ENCODE measurements around the gene RHBDL3.
"Not testable (repeated sequence)": the region's sequence is repeated elsewhere in the genome, so short reads cannot be mapped to it uniquely, and the experiment has no call there.

The RHBDL3 gene, protein sequence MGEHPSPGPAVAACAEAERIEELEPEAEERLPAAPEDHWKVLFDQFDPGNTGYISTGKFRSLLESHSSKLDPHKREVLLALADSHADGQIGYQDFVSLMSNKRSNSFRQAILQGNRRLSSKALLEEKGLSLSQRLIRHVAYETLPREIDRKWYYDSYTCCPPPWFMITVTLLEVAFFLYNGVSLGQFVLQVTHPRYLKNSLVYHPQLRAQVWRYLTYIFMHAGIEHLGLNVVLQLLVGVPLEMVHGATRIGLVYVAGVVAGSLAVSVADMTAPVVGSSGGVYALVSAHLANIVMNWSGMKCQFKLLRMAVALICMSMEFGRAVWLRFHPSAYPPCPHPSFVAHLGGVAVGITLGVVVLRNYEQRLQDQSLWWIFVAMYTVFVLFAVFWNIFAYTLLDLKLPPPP

DNA sequence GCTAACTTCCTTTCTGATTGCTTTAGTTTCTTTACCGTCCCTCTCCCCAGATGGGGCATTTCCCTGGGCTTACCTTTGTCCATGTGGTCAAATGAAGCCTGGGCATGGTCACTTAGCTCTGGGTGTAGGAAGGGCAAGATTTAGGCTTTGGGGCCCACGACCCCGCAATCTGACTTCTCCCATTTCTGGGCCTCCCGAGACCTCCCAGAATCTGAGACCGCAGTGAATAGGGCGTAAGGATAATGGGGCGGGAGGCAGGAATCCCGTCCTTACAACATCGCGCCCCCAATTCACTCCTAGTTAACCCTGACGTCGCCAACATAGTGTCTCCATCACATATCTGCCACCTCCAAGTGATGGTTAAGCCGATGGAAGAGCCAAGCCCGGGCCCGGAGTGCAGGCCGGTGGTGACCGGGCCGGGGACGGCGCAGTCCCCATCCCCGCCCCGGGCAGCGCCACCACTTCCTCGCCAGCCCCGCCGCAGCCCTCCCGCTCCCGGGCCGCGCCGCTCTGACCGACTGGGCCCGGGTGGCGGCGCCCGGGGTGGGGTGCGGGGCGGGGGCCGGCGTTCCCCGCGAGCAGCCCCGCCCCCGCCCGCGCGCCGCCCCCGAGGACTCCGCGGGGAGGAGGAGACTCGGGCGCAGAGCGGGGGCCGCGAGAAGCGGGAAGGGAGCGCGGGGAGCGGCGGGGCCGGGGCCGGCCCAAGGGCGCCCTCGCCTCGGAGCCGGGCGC is at the start of gene RHBDL3:
RHBDL3 (plus strand) TSS at position 641 of the 732 bp plus-strand sequence. CDS start 358 bp downstream, outside the sequence.
- DNase-seq (ENCODE audit: low read depth), result no peak

DNA sequence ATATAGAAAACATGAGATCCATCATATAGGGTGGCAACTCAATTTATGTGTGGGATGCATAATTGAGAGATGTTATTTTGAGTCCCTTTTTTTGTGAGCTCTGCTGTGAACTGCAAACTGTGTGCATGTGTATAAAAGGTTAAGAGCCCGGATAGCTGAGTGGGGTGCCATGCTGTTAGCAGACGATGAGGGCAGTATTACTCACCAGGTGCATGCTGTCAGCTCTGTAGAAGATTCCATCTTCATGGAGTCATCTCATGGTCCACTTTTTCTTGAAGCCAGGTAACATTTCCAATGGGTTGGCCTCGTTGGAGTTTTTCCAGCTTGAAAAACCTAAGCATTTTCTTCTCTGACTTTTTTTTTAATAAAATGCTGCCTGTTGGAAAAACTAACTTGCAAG is 43.0 kb upstream of the RHBDL3 start:
- no peak for DNase-seq (ENCODE audit: low read depth)

DNA sequence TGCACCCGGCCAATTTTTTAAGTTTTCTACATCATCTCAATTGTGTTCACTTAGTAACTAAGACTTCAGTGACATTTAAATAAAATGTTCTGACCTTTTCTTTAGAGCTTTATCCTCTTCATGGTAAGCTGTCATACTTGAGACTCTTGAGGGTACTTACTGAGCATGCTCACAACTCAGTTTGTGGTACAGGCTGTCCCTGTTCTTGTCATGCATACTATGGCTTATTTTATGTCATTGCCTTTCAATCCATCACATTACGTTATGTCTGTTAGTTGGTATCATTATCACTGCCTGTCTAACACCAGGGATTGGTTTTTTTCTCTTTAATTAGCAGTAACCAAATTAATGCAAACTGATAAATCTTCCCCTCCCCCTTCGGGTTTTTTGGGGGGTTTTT is 41.9 kb upstream of the RHBDL3 start:
- DNase-seq (ENCODE audit: low read depth), result no peak

DNA sequence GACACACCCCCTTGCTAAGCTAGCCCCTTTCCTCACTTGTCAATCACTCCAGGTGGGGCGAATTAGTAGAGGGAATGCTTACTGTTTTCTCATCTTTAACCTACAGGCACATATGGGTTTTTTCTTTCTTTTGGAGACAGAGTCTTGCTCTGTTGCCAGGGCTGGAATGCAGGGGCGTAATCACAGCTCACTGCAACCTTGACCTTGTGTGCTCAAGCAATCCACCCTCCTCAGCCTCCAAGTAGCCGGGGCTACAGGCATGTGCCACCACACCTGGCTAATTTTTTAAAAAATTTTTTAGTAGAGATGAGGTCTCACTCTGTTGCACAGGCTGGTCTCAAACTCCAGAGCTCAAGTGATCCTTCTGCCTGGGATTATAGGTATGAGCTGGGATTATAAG is 38.7 kb upstream of the RHBDL3 start:
- DNase-seq (ENCODE audit: low read depth), result no peak

DNA sequence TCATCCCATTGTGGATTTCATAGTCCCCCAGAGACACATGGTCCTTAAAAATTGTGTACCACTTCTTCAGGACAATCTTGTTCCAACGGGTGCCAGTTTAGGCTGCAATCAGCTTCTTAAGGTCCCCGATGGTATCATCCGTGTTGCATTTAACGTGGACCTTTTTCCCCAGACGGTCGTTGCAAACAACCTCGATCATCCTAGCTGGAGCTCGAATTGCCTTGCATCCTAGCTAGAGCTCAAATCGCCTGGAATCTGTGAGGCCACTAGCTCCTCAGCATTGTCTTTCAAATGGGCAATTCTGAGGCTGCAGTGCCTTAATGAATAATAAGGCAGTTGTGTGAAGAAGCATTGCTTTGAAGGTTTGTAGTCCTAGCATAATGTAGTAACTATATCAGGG is 37.7 kb upstream of the RHBDL3 start:
- no peak for DNase-seq (ENCODE audit: low read depth)

DNA sequence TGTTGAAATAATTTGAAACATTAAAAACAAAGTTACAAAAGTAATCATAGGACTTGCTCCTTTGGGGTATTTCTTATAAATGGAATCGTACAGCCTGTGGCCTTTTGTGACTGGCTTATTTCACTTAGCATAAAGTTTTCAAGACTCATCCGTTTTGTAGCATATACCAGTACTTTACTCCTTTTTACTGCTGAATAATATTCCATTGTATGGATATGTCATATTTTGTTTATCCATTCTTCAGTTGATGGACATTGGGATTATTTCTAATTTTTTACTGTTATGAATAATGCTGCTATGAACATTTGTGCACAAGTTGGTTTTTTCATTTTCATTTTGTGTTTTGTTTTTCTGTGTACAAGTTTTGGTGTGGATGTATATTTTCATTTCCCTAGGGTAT is 30.0 kb upstream of the RHBDL3 start:
- no peak for DNase-seq (ENCODE audit: low read depth)

DNA sequence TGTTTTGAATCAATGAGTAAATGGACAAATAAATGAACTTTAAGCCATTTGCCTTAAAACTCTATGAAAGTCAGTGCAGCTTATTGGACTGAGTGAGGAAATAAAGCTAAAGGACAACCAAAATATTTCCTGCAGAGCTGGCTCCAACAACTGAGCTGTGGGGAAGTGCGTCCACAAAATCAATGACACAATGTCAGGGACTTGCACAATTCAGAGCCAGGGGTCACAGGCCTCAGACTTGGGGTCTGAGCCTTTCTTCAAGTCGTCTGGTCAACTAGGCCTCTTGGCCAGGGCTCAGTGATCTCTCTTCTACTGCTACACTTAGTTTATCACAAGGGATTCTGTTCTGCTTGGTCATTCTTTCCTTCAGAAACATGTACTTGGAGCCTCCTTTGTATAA is 26.2 kb upstream of the RHBDL3 start:
- no peak for DNase-seq (ENCODE audit: low read depth)

DNA sequence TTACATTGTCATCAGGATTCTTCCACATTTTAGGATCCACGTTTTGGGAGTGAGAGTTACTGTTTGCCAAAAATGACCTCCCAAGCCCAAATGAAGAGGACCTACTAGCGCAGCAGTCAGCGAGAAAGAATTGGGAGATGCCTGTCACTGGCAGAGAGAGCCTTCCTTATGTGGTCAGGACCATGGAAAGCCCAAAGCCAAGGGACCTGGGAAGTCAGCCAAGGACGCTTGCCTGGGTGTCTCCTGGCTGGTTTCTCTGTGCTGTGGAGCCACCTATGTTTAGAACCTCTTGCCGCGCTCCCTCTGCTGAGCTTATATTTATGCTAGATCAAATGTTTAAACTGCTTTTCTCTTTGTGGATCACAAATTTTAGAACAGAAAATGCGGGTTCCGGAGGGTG is 24.9 kb upstream of the RHBDL3 start:
- DNase-seq (ENCODE audit: low read depth), result no peak

DNA sequence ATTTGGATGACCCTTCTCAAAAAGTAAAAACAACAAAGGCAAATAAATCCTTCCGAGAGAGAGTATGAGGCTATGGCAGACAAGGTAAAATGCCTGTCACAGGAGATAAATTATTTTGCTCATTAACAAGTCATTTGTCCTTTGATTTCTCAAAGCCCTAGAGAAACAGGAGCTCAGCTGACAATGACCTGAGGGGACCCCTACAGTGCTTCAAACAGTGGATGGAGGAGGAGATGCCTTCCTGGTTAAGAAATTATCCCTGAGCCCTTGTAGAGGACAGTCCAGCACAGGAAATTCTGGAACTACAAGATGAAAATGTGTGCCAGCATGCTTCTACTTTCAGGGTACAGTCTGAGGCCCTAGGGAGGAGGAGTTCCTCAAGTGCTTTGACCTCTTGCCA is 24.0 kb upstream of the RHBDL3 start:
- no peak for DNase-seq (ENCODE audit: low read depth)

DNA sequence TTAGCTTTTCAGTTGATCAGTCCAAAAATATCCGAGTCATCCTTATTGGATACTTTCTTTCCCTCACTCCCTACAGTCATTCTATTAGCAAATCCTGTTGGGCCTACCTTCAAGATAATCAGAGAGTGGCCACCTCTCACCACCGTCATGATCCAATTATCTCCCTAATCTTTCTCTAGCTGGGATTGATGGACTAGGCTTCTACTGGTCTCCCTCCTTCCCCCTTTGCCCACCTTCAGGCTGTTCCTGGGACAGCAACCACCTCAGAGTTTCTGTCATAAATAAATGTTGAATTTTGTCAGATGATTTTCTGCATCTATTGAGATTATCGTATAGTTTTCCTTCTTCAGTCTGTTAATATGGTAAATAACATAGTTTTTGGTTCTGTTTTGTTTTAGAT is 16.2 kb upstream of the RHBDL3 start:
- no peak for DNase-seq (ENCODE audit: low read depth)

DNA sequence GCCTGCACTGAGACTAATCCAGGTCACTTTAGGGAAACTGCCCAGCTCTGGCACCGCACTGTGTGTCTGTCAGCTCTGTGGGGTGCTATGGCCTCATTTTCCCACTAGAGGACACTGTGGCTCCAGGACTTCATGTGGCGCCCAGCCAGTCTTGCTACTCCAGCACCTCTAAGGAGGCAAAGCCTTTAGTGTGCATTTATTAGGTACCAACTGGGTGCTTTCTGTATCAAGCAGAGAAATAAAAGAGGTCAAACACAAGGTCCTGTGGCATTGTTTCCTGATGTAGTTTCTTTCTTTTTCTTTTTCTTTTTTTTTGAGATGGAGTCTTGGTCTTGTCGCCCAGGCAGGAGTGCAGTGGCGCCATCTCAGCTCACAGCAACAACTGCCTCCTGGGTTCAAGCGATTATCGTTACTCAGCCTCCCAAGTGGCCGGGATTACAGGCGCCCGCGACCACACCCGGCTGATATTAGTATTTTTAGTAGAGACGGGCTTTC is 12.5 kb upstream of the RHBDL3 start:
- DNase-seq (ENCODE audit: low read depth), result peak; percentile 49

DNA sequence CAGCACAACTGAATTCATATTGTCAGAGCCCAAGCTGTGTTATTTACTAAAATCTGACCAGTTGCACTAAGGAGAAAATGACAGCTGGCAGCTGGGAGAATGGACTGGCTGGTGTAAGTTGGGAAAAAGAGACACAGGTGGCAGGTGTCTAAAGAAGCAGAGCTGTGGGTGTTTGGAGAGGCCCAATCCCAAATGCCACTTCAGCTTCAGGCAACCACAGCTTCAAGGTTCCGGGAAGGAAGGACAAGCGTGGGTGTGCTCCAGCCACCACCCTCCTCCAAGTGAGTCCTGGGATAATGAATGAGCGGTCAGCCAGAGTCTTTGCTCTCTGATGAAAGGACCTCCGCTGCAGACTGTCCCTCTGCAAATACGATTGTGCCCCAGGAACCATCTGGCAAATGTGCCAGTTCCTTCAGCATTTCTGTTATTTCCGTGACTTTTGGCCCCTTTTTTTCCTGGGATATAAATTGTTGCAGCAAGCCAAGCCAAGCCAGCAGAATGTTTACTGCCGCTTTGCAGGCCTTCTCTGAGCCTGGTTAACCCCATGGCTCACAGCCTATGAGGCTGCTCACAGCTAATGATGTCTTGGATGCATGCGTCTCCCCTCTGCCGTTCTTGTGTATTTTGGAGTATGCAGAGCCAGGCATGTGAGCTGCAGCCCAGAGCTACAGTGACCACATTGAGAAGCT is 9.5 kb upstream of the RHBDL3 start:
- no peak for DNase-seq (ENCODE audit: low read depth)

DNA sequence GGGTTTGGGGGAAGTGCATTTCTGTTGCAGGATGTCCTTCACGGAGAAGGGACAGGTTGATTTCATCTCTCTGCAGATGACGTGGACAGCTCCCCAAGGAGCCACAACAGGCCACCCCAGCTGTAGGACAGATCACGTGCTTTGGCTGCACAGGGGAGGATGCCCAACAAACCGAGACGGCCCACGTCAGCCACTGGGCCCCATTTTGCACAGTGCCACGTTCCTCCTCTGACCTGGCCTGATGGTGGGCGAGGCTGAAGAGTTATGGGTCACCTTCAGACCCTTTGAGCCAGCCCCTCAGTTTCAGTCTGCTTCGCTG is 9.0 kb upstream of the RHBDL3 start:
- no peak for DNase-seq (ENCODE audit: low read depth)

DNA sequence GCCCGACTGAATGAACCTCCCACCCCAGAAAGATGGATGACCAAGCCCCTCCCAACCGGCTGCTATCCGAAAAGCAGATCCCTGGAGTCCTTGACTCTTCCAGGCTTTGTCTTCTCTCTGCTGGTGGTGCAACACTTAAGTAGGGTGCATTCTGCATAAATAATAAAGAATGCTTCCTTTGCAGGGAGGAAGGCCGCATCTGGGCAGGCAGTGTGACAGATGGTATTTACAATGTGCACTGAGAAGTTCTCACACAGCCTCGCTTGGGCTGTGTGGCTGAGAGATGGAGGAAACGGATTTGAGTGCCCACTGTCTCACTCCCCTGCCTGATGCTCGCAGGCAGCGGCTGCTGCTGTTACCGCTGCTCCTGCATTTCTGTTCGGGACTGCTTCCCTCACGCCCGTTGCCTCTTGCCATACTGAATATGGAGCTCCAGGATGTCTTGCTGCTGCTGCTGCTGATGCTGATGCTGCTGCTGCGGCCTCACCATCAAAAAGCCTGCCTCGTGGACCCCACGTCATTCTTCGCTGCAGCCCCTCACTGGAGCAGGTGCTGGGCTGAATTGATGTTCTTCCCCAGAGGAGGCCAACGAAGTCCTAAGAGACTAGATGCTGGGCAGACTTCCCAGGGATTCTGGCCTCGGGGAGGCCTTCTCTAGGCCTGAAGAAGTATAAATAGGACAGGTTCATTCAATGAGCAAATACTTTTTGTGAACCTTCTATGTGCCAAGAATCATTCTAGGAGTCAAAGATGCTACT is 7.1 kb upstream of the RHBDL3 start:
- DNase-seq (ENCODE audit: low read depth), result no peak

DNA sequence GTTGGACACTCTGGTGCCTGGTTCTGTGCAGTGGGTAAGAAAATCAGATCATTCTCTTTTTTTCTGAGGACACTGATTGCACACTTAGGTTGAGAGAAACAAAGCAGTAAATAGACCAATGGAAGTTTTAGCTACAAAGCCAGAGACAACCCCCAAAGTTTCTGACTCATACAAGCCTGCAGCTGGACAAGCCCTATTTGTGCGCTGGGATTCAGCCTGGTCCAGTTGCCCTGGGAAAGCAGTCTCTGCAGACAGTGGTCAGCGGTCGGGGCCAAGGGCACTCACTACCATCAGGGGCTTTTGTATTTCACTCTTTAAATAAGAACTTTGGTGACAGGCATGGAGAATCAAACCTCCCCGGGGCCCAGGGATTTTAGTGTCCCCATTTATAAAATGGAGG is 6.0 kb upstream of the RHBDL3 start:
- DNase-seq (ENCODE audit: low read depth), result no peak

DNA sequence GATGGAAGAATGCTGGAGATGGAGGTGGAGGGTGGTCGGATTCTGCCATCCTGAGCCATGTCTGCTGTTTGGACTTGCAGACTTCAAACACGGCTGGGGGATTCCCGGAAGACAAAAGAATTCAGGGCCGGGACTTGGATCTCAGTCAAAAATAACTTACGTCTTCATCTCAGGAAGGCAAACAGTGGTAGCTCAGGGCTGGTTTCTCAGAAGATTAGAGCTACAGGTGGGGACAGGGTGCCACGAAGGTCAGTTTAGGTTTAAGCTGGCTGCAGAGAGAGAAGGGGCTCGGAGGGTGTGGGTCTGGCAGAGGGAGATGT is 4.3 kb upstream of the RHBDL3 start:
- DNase-seq (ENCODE audit: low read depth), result no peak

DNA sequence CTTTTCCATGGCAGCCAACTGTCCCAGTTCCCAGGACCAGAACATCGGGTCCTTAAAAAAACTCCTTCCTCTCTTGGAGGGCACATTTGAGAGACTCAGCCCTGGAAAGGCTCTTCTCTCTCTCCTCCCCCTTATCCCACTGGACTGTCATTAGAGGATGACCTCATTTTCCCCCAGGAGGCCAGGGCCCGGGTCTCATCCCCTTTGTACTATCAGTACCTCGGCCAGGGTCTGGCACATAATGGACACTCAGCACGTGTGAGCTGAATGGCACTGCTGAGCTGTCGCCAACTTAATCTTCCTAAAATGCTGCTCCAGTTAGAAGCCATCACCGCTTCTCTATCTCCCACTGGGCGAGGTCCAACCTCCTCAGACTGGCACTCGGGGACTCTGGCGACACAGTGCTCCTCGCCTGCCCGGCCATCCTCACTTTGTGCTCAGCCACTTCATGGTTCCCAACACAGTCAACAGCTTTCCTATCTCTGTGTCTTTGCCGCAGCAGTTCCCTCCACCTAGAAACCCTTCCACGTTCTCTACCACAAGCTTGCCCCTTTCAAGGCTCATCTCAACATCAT is 3.6 kb upstream of the RHBDL3 start:
- DNase-seq (ENCODE audit: low read depth), result no peak

DNA sequence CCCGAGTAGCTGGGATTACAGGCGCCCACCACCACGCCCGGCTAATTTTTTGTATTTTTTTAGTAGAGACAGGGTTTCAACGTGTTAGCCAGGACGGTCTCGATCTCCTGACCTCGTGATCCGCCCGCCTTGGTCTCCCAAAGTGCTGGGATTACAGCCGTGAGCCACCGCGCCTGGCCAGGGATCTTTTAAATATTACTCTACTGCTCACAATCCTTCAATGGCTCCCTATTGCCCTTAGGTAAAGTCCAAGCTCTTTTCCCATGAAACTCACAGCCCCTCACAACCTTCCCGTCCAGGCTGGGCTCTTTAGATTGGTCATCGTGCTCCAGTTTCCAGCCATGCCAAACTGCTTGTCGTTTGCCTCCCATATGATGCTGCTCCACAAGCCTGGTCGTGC is 2.1 kb upstream of the RHBDL3 start:
- DNase-seq (ENCODE audit: low read depth), result not testable (repeated sequence)

DNA sequence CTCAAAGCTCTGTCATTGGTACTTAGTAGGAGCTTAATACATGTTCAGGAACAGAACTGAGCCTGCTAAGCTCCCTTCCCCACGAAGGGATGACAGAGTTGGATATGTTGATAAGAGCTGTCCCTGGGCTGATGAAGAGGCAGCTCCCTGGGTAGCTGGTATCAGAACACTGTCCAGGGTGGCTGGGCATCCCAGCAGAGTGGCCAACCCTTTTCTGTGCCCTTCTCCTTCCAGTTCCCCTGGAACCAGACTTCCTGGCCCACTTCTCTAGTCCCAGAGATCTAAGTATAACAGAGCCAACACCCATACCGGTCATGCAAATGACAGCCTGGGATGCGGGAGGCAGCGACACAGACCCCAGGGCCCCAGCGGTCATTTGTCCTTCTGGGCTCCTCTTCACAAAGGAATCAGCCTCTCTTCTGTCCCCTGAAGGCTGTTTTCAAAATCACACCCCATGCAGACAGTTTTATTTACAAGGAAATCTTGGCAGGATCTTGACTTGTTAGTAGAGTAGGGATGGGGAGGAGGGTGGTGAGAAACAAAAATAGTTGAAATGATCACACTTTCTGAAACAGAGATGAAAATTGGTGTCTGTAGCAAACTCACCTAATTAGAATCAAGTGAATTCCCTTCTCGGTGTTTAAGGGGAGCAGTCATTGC is 1.4 kb upstream of the RHBDL3 start:
- no peak for DNase-seq (ENCODE audit: low read depth)

DNA sequence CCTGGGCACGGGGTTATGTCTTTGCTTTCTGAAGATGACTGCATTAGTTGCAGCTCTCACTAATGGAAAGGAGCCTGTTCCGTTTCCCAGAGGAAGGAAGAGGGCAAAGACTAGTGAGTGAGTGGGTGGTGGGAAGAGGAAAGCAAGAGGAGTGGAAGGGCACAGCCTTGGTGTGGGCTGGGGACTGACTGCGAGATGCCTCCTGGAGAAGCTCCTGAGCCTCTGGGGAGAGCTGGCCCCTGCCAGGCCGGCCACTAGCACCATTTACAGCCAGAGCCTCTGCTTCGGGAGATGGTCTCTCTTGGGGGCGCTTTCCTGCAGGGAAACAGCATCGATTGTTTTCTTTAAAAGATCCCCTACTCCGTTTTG is 825 bp upstream of the RHBDL3 start:
- DNase-seq (ENCODE audit: low read depth), result no peak

DNA sequence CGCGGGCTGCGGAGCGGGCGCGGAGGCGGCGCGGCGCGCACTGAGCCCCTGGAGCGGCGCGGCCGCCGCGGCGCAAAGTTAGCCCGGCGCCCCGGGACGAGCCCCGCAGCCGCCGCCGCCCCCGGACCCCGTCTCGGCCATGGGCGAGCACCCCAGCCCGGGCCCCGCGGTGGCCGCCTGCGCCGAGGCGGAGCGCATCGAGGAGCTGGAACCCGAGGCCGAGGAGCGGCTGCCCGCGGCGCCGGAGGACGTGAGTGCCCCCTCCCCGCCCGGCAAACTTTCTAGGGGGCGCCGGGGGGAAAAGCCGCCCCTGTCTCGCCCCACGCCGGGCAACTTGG is 388 bp downstream of the RHBDL3 start:
- no peak for DNase-seq (ENCODE audit: low read depth)
